Fibroblast of pulmonary artery (primary cell): Measurements from ENCODE around the gene GADL1.

Experiments
- DNase-seq: peaks from one replicate; pipeline ENCODE4 v3.0.0-alpha.2; 2010; ENCODE audit warnings: low read depth
- H3K4me3 ChIP-seq: replicated peaks from 2 replicates; pipeline ENCODE4 v1.5.1; 2011; ENCODE audit warnings: low read depth, mild to moderate bottlenecking, control low read depth, low read length, moderate library complexity
- TF ChIP-seq, protein P1 (sequence below): IDR thresholded peaks from 2 replicates; pipeline ENCODE4 v1.5.1; 2011; ENCODE audit warnings: mild to moderate bottlenecking, control low read depth, low read length, inconsistent platforms; ENCODE audit errors: missing control alignments

Gene GADL1

GRCh38 chr3:30685267-30685667, 209.2 kb downstream of the GADL1 start:
- no peak for DNase-seq
- TF ChIP-seq, protein P1, sequence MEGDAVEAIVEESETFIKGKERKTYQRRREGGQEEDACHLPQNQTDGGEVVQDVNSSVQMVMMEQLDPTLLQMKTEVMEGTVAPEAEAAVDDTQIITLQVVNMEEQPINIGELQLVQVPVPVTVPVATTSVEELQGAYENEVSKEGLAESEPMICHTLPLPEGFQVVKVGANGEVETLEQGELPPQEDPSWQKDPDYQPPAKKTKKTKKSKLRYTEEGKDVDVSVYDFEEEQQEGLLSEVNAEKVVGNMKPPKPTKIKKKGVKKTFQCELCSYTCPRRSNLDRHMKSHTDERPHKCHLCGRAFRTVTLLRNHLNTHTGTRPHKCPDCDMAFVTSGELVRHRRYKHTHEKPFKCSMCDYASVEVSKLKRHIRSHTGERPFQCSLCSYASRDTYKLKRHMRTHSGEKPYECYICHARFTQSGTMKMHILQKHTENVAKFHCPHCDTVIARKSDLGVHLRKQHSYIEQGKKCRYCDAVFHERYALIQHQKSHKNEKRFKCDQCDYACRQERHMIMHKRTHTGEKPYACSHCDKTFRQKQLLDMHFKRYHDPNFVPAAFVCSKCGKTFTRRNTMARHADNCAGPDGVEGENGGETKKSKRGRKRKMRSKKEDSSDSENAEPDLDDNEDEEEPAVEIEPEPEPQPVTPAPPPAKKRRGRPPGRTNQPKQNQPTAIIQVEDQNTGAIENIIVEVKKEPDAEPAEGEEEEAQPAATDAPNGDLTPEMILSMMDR = no peak
- no peak overlapping the region for H3K4me3 ChIP-seq

GRCh38 chr3:30684356-30684755, 210.1 kb downstream of the GADL1 start:
- no peak for DNase-seq
- H3K4me3 ChIP-seq = no peak overlapping the region
- TF ChIP-seq, protein P1 = no peak

- DNase-seq = no peak
- no peak overlapping the region for H3K4me3 ChIP-seq
- TF ChIP-seq, protein P1 = no peak
Measured at GRCh38 chr3:30683769-30684168, 210.7 kb downstream of the GADL1 start.

DNA sequence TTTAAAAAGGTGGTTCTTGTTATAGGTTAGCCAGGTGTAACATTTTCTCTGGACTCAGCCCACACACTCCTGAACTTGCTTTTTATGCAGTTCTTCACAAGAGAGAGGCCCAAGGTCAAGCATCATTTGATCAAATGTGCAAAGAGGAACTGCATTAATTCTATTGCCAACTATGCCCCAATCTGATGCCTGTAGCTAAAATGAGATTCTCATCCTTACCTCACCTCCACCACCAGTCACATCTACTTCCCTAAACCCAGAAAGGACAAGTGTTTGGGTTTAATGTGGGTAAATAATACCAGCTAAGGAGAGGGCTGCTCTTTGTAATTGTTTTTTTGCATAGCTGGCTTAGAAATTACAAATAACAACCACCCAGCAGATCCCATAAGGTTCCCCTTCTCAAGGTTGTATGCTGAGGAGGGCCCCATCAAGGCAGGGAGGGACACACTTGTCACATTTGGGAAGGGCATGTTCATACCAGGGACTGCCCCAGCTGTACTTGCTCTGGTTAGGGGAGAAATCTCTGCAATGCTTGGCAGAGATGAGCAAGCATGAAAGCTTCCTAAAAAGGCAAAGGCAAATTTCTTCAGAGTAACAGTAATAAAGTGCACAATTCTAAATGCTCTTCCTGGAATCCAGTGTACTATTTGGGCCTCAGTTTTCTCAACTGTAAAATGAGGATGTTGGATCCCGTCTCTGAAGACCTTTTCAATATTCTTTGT, 211.9 kb downstream of the GADL1 start:
- H3K4me3 ChIP-seq = no peak overlapping the region
- DNase-seq = no peak
- TF ChIP-seq, protein P1 = no peak

DNA sequence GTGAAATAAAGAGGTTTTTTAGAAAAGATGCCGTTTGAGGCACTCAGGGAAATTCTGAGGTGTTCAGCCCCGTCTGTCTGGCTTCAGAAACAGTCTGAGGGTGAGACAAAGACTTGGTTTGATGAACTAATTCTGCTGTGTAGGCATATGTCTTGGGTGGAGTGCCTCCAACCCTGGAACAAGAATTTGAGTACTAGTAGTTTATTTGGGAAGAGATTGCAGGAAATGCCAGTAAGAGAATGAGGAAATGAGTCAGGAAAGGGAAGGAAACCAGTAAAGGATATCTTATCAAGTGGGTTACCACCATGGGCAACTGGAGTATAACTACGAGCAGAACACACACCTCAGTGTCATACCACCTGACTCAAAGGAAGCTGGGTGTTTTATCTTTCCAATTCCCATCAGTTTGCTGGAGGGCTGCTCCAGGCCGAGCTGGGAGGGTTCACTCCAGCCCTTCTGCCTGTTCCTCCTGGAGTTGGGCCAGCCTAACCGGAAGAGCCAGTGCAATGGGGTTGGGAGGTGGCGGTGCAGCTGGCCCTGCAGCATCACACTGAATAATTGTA, 212.7 kb downstream of the GADL1 start:
- H3K4me3 ChIP-seq = no peak overlapping the region
- DNase-seq = peak; percentile 80
- TF ChIP-seq, protein P1 = no peak

DNA sequence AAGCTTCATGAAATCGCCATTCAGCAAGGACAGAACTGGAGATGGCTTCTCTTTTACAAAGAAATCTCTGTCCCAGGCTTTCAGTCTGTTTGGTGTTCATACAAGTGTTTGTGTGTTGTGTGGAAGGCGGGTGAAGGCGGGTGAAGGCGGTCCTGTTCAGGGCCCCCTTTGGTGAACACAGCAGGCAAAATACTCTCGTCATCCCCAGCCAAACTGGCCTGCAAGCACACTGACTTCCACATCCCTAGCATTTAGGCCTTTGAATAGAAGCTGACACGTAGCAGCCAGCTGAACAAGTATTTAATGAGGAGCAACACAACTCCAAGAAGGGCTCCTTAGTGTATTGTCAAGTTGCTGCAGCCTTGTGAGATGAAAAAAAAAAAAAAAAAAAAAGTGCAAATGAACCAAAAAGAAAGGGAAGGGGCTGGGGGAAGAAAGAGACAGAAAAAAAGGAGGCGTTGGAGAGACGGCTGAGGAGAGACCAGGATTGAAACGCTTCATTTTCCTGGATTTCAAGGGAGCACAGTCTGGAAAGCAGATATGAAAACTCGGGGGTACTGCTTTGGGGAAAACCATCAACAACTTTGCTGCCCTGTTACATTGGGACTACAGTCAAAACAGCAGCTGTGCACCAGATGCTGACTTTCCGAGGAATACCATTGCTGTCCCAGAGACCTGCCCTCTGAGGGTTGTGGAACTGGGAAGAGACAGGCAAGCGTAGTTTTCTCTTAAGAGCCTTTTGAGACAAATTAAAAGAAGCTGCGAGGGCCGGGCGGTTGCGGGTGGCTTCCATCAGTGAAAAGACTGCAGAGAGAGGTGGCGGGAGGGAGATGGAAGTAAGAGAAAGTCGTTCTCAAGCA, 213.4 kb downstream of the GADL1 start:
- TF ChIP-seq, protein P1 = no peak

More for the DNA sequence above, 213.4 kb downstream of the GADL1 start:
- H3K4me3 ChIP-seq = no peak overlapping the region
- DNase-seq = peak; percentile 55
